SU-DHL-6 (cell line): ENCODE data around the gene ZBTB7A.

Experiments used
- H2AFZ ChIP-seq: fragments of 200-600 bp; sonication (generic); 2 replicates; pipeline ENCODE4 v1.6.1; 2014; ENCODE audit warnings: low read depth, mild to moderate bottlenecking, moderate library complexity, mixed read lengths, antibody characterized with exemption, low read length; ENCODE audit not compliant: severe bottlenecking
- H3F3A ChIP-seq: fragments of 200-600 bp; shearing (Covaris generic); 2 replicates; pipeline ENCODE4 v1.6.0; 2016; ENCODE audit warnings: antibody characterized with exemption, mild to moderate bottlenecking; ENCODE audit not compliant: insufficient read depth
- H3K27ac ChIP-seq: fragments of 200-600 bp; sonication (generic); 2 replicates; pipeline ENCODE4 v1.5.1; 2016; ENCODE audit warnings: low read depth, mild to moderate bottlenecking, low read length, moderate library complexity, mixed read lengths
- H3K27me3 ChIP-seq: fragments of 200-600 bp; sonication (generic), shearing (Covaris generic); 2 replicates; pipeline ENCODE4 v1.6.0; 2014; ENCODE audit warnings: mild to moderate bottlenecking, low read length
- H3K36me3 ChIP-seq: fragments of 200-600 bp; sonication (generic); 2 replicates; pipeline ENCODE4 v1.6.1; 2014; ENCODE audit warnings: mild to moderate bottlenecking, low read length, mixed read lengths
- H3K4me2 ChIP-seq: fragments of 300-600, 200-600 bp; shearing (Covaris generic), sonication (generic); 2 replicates; pipeline ENCODE4 v1.6.0; 2014; ENCODE audit warnings: low read length, low read depth, mild to moderate bottlenecking; ENCODE audit not compliant: poor library complexity, severe bottlenecking
- H3K4me3 ChIP-seq: fragments of 200-600 bp; sonication (generic); 2 replicates; pipeline ENCODE4 v1.5.1; 2014; ENCODE audit warnings: antibody characterized with exemption, low read length, mild to moderate bottlenecking, mixed read lengths; ENCODE audit not compliant: insufficient read depth, poor library complexity, severe bottlenecking
- H3K79me2 ChIP-seq: fragments of 200-600 bp; sonication (generic); 2 replicates; pipeline ENCODE4 v1.6.1; 2014; ENCODE audit warnings: mild to moderate bottlenecking, low read length, moderate library complexity; ENCODE audit not compliant: insufficient read depth
- H3K9ac ChIP-seq: fragments of 200-600 bp; sonication (generic); 2 replicates; pipeline ENCODE4 v1.7.0; 2014; ENCODE audit warnings: mild to moderate bottlenecking, low read length
- H3K9me2 ChIP-seq: fragments of 200-600 bp; sonication (generic); replicated peaks from 2 replicates; pipeline ENCODE4 v1.6.1; 2014; ENCODE audit warnings: low read length; ENCODE audit not compliant: insufficient read depth
- H3K9me3 ChIP-seq: fragments of 200-600 bp; sonication (generic); 2 replicates; pipeline ENCODE4 v1.6.1; 2014; ENCODE audit warnings: low read length, mixed read lengths; ENCODE audit not compliant: insufficient read depth
- H4K20me1 ChIP-seq: fragments of 200-600 bp; sonication (generic); 2 replicates; pipeline ENCODE4 v1.6.1; 2014; ENCODE audit warnings: low read depth, mild to moderate bottlenecking, antibody characterized with exemption, low read length, moderate library complexity, mixed read lengths
- CTCF ChIP-seq: fragments of 200-600 bp; sonication (generic); IDR thresholded peaks from one replicate; pipeline ENCODE4 v1.5.1; 2017; ENCODE audit warnings: antibody characterized with exemption, mild to moderate bottlenecking, low read length, moderate library complexity; ENCODE audit not compliant: insufficient read depth, poor library complexity, severe bottlenecking
- EZH2phosphoT487 ChIP-seq: fragments of 200-600 bp; sonication (generic), shearing (Covaris generic); conservative IDR thresholded peaks from 2 replicates; pipeline ENCODE4 v1.6.1; 2018; ENCODE audit warnings: mild to moderate bottlenecking, antibody characterized with exemption, low read length, moderate library complexity, mixed read lengths

Gene ZBTB7A

GRCh38 chr19:4096049-4096892, 29.6 kb upstream of the ZBTB7A start:
- Histone ChIP-seq H3K27ac (no peak overlapping the region), H3K4me2 (no peak overlapping the region), H2AFZ (no peak overlapping the region), H3F3A (no peaks in the 10 kb centered on the region), H3K79me2 (no peaks in the 10 kb centered on the region), H4K20me1 (no peaks in the 10 kb centered on the region), H3K4me3 (no peak overlapping the region), H3K9me3 (no peaks in the 10 kb centered on the region), H3K9me2 (no peaks in the 10 kb centered on the region), H3K9ac (no peak overlapping the region), H3K36me3 (no peaks in the 10 kb centered on the region), H3K27me3 (no peaks in the 10 kb centered on the region)
- TF ChIP-seq CTCF (no peak), EZH2phosphoT487 (no peak)

- Histone ChIP-seq H3K4me3 (no peak overlapping the region), H3K27me3 (no peaks in the 10 kb centered on the region), H3K36me3 (no peaks in the 10 kb centered on the region), H4K20me1 (no peaks in the 10 kb centered on the region), H3K9me3 (no peaks in the 10 kb centered on the region), H3F3A (no peaks in the 10 kb centered on the region), H2AFZ (no peak overlapping the region), H3K9ac (no peak overlapping the region), H3K27ac (no peak overlapping the region), H3K9me2 (no peaks in the 10 kb centered on the region), H3K4me2 (no peak overlapping the region), H3K79me2 (no peaks in the 10 kb centered on the region)
- TF ChIP-seq EZH2phosphoT487: no peak
- TF ChIP-seq CTCF: no peak
Measured at GRCh38 chr19:4095488-4095844, 28.8 kb upstream of the ZBTB7A start.

GRCh38 chr19:4094761-4095487, 28.2 kb upstream of the ZBTB7A start:
- H3F3A ChIP-seq: no peaks in the 10 kb centered on the region
- no peaks in the 10 kb centered on the region for H3K9me2 ChIP-seq
- H4K20me1 ChIP-seq: no peaks in the 10 kb centered on the region
- no peaks in the 10 kb centered on the region for H3K79me2 ChIP-seq
- no peaks in the 10 kb centered on the region for H3K9me3 ChIP-seq
- no peak overlapping the region for H3K4me2 ChIP-seq
- no peak overlapping the region for H3K4me3 ChIP-seq
- no peak overlapping the region for H3K27ac ChIP-seq
- no peak overlapping the region for H3K9ac ChIP-seq
- no peaks in the 10 kb centered on the region for H3K27me3 ChIP-seq
- no peaks in the 10 kb centered on the region for H3K36me3 ChIP-seq
- H2AFZ ChIP-seq: no peak overlapping the region
- no peak for TF ChIP-seq CTCF
